Neural progenitor cell (in vitro differentiated cells): ENCODE results near the gene KIF19.

Source experiments
- CTCF ChIP-seq: fragments of 200-600 bp; sonication (generic); IDR thresholded peaks from 2 replicates; pipeline ENCODE4 v1.5.1; 2017; ENCODE audit warnings: antibody characterized with exemption, mild to moderate bottlenecking
- EZH2phosphoT487 ChIP-seq: fragments of 200-600 bp; sonication (generic); IDR thresholded peaks from 2 replicates; pipeline ENCODE4 v1.6.1; 2017; ENCODE audit warnings: antibody characterized with exemption

DNA sequence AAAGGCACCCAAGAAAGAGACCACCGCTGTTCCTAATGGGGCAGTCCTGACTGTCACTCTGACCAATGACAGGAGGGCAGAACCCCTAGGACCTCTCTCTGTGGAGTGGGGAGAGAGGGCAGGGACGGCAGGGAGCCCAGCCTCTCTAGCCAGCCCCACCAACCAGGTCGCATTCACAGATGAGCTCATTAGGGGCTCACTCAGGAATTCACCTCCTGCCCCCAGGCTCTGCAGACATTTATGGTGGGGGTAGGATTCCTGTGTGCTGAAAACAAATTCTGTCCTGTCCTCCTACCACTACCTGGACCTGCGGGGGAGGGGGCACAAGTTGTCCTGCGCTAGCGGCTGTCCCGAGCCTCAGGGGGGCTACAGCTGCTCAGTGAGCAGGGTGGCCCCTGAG is 78.2 kb downstream of the KIF19 start:
- no peak for TF ChIP-seq CTCF
- no peak for TF ChIP-seq EZH2phosphoT487
